ENCODE measurements around the gene CCDC88B.

GRCh38 chr11:64303109-64304031, 36.6 kb upstream of the CCDC88B start:
- TF ChIP-seq CTCF (IDR thresholded peaks at IDR 0.05) (no peak), POLR2A (IDR thresholded peaks at IDR 0.05) (no peak)
